ENCODE measurements around the gene CLRN3. TPM values are rescaled to one million over a fixed set of nuclear protein-coding genes. Genes with fewer than 3 reads are reported as not detected.

Gene CLRN3
- total and polyA plus RNA-seq, 2 experiments from 2014 or later: not detected

DNA sequence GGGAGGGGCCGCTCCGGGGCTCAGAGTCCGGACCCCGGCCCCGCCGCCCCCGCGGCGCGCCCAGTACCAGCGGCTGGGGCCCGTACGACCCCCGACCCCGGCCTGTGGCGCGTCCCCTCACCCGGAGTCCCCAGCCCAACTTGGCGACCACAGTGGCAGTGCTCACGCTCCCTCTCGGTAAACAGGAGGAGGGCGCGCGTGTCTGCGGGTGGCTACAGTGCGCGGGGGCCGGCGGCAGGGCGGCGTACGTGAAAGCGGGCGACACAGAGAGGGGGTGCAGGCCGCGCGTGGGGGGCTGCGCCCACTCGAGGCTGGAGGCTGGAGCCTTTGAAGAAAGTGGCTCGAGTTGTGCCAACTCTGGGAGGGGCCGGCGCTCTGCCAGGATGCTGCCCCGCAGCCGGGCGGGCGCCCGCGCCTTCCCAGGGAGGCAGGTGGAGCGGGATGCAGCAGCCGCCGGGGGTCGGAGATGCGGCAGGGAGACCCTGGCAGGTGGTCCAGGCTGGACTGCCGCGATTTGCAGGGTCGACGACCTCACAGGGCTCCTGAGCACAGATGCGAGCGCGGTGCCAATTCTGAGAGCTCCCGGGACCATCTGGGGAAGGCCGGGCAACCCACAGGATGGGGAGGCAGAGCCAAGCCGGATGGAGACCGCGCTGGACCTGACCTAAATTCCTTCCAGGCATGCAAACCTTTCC is 14.8 kb upstream of the CLRN3 start:
- Histone ChIP-seq H3K36me3 (ENCODE audit: insufficient read depth) (no peaks in the 10 kb centered on the region), H3K79me2 (replicated peaks; ENCODE audit: insufficient read depth) (no peaks in the 10 kb centered on the region), H3K27me3 (ENCODE audit: insufficient read depth) (peaks cover 9% of the 10 kb centered on the region), H3K27ac (ENCODE audit: low read depth) (no peak overlapping the region), H3F3A (replicated peaks; ENCODE audit: low read depth) (no peaks in the 10 kb centered on the region), H3K9me2 (ENCODE audit: insufficient read depth) (no peaks in the 10 kb centered on the region), H4K20me1 (replicated peaks; ENCODE audit: insufficient read depth) (no peaks in the 10 kb centered on the region), H3K4me2 (peak overlapping the region; percentile 82), H3K4me3 (peak overlapping the region; percentile 63), H3K4me1 (ENCODE audit: insufficient read depth) (no peaks in the 10 kb centered on the region), H2AFZ (peak overlapping the region; percentile 66; the same call in 1 of the 2 replicates)
- Mint-ChIP-seq H3K9me3 (no peaks in the 10 kb centered on the region; the same call in 2 of the 3 replicates), H3K27me3 (ENCODE audit: insufficient read depth, low read depth, poor library complexity) (peaks cover 17% of the 10 kb centered on the region), H3K4me1 (peaks cover 2% of the 10 kb centered on the region; the same call in 2 of the 3 replicates), H3K27ac (no peak overlapping the region), H3K36me3 (ENCODE audit: low read depth) (no peaks in the 10 kb centered on the region), H3K4me3 (peak overlapping the region; percentile 53)
- peak; percentile 39 for DNase-seq (ENCODE audit: low spot score)
- TF ChIP-seq, protein P1, sequence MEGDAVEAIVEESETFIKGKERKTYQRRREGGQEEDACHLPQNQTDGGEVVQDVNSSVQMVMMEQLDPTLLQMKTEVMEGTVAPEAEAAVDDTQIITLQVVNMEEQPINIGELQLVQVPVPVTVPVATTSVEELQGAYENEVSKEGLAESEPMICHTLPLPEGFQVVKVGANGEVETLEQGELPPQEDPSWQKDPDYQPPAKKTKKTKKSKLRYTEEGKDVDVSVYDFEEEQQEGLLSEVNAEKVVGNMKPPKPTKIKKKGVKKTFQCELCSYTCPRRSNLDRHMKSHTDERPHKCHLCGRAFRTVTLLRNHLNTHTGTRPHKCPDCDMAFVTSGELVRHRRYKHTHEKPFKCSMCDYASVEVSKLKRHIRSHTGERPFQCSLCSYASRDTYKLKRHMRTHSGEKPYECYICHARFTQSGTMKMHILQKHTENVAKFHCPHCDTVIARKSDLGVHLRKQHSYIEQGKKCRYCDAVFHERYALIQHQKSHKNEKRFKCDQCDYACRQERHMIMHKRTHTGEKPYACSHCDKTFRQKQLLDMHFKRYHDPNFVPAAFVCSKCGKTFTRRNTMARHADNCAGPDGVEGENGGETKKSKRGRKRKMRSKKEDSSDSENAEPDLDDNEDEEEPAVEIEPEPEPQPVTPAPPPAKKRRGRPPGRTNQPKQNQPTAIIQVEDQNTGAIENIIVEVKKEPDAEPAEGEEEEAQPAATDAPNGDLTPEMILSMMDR (conservative IDR thresholded peaks at IDR 0.05; ENCODE audit: low read depth in 2 of 2): no peak
- TF ChIP-seq EZH2 (IDR thresholded peaks at IDR 0.05; ENCODE audit: low read depth, unreplicated experiment) (no peak), CREB1 (CRISPR knock-in tag; IDR thresholded peaks at IDR 0.05; ENCODE audit: low read depth) (no peak)
- TF ChIP-seq, protein P2, sequence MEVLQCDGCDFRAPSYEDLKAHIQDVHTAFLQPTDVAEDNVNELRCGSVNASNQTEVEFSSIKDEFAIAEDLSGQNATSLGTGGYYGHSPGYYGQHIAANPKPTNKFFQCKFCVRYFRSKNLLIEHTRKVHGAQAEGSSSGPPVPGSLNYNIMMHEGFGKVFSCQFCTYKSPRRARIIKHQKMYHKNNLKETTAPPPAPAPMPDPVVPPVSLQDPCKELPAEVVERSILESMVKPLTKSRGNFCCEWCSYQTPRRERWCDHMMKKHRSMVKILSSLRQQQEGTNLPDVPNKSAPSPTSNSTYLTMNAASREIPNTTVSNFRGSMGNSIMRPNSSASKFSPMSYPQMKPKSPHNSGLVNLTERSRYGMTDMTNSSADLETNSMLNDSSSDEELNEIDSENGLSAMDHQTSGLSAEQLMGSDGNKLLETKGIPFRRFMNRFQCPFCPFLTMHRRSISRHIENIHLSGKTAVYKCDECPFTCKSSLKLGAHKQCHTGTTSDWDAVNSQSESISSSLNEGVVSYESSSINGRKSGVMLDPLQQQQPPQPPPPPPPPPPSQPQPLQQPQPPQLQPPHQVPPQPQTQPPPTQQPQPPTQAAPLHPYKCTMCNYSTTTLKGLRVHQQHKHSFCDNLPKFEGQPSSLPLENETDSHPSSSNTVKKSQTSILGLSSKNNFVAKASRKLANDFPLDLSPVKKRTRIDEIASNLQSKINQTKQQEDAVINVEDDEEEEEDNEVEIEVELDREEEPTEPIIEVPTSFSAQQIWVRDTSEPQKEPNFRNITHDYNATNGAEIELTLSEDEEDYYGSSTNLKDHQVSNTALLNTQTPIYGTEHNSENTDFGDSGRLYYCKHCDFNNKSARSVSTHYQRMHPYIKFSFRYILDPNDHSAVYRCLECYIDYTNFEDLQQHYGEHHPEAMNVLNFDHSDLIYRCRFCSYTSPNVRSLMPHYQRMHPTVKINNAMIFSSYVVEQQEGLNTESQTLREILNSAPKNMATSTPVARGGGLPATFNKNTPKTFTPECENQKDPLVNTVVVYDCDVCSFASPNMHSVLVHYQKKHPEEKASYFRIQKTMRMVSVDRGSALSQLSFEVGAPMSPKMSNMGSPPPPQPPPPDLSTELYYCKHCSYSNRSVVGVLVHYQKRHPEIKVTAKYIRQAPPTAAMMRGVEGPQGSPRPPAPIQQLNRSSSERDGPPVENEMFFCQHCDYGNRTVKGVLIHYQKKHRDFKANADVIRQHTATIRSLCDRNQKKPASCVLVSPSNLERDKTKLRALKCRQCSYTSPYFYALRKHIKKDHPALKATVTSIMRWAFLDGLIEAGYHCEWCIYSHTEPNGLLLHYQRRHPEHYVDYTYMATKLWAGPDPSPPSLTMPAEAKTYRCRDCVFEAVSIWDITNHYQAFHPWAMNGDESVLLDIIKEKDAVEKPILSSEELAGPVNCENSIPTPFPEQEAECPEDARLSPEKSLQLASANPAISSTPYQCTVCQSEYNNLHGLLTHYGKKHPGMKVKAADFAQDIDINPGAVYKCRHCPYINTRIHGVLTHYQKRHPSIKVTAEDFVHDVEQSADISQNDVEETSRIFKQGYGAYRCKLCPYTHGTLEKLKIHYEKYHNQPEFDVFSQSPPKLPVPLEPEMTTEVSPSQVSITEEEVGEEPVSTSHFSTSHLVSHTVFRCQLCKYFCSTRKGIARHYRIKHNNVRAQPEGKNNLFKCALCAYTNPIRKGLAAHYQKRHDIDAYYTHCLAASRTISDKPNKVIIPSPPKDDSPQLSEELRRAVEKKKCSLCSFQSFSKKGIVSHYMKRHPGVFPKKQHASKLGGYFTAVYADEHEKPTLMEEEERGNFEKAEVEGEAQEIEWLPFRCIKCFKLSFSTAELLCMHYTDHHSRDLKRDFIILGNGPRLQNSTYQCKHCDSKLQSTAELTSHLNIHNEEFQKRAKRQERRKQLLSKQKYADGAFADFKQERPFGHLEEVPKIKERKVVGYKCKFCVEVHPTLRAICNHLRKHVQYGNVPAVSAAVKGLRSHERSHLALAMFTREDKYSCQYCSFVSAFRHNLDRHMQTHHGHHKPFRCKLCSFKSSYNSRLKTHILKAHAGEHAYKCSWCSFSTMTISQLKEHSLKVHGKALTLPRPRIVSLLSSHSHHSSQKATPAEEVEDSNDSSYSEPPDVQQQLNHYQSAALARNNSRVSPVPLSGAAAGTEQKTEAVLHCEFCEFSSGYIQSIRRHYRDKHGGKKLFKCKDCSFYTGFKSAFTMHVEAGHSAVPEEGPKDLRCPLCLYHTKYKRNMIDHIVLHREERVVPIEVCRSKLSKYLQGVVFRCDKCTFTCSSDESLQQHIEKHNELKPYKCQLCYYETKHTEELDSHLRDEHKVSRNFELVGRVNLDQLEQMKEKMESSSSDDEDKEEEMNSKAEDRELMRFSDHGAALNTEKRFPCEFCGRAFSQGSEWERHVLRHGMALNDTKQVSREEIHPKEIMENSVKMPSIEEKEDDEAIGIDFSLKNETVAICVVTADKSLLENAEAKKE (CRISPR knock-in tag; IDR thresholded peaks at IDR 0.05): no peak
- peak; percentile 15 for ATAC-seq

Data from GM23338 (cell line).